Pancreas (tissue), 10 donors: ENCODE measurements around the gene PFDN5. TPM values are rescaled to one million over a fixed set of nuclear protein-coding genes. Genes with fewer than 3 reads are reported as not detected.

ENCODE experiments used
- ATAC-seq, 4 donors: fragments of 200-7000 bp; cut with Tn5 transposase; one replicate each; pipeline versions ENCODE4 v1.8.0 to v1.9.1; 2020; ENCODE audit warnings: mild to moderate bottlenecking in 4 of 4, moderate library complexity in 4 of 4
- DNase-seq, 6 donors: peaks; one replicate each; pipeline ENCODE4 v3.0.0-alpha.2; 2020
- FAIRE-seq: peaks from 2 replicates; lab custom pipeline; 2012; peaks lifted over from hg19 to GRCh38; lab: Jason Lieb, UNC
- H3K27ac ChIP-seq, 4 donors: fragments of 200-600 bp; sonication (generic); 1 replicate in 3 of 4; 2 replicates in 1 of 4; pipeline versions ENCODE4 v1.5.0 to v1.8.0; 2020
- H3K27me3 ChIP-seq, 4 donors: fragments of 200-600 bp; one replicate each; pipeline ENCODE4 v1.8.0; 2021
- H3K36me3 ChIP-seq, 3 donors: fragments of 200-600 bp; sonication (generic) in 1 of 3; one replicate each; pipeline versions ENCODE4 v1.5.0 to v1.8.0; 2020 to 2021
- H3K4me1 ChIP-seq, 3 donors: fragments of 200-600 bp; one replicate each; pipeline ENCODE4 v1.8.0; 2021
- H3K4me3 ChIP-seq, 4 donors: fragments of 200-600 bp; sonication (generic) in 2 of 4; one replicate each; pipeline versions ENCODE4 v1.5.0 to v1.8.0; 2020 to 2021
- H3K9me3 ChIP-seq, 4 donors: fragments of 200-600 bp; one replicate each; pipeline ENCODE4 v1.8.0; 2021
- WGBS, 2 donors: extraction: QIAGEN DNeasy Blood & Tissue Kit; methylation state at CpG; one replicate each; pipeline ENCODE4 v1.1.7; 2013; 5-methylcytosine and 5-hydroxymethylcytosine counted together
- intact Hi-C, 3 donors: fragments of 100-400 bp; cut with DNase I; formaldehyde crosslinking; loops; one replicate each; pipeline versions ENCODE4 v1.11.1 to v1.14.2; 2022
- polyA plus RNA-seq, 2 donors: library from polyadenylated mRNA; stranded (reverse); fragments of 200-250 nt; gene quantifications; one replicate each; pipeline ENCODE4 v1.2.3, GENCODE V29; 2013
- total RNA-seq, 6 donors: library from RNA; stranded (reverse); fragmentation: NEBNext Ultra II Directional in 4 of 6; extraction: Animal tissue kit (Norgen Biotek cat#: 25700) in 4 of 6; gene quantifications; one replicate each; pipeline versions ENCODE4 v1.2.1 to v1.2.4, GENCODE V29; 2021 to 2023
- TF ChIP-seq, protein P1 (sequence below), 4 donors: fragments of 200-600 bp; sonication (generic) in 3 of 4; IDR thresholded peaks; one replicate each; pipeline versions ENCODE4 v1.5.0 to v1.8.0; 2021; ENCODE audit warnings: antibody characterized with exemption in 4 of 4
- donor health status: healthy with polysubstance abuse.
- donor health status: DM: no; HTN: no; CAD: no; lungs with moderate emphysema.
- donor health status: DM: no; HTN: no; CAD: no.
- donor health status: control.
- donor health status: control.
- donor health status: Bipolar disorder and iron deficiency.
- donor health status: DM: yes; HTN: yes; CAD: no.
- donor health status: DM: no; HTN: no; CAD: no.
- donor health status: DM: no; HTN: no; CAD: no.
- donor health status: DM: yes; HTN: yes; CAD: no.

Gene PFDN5
- total and polyA plus RNA-seq, 8 donors: 203 to 875 (median 244) TPM

DNA sequence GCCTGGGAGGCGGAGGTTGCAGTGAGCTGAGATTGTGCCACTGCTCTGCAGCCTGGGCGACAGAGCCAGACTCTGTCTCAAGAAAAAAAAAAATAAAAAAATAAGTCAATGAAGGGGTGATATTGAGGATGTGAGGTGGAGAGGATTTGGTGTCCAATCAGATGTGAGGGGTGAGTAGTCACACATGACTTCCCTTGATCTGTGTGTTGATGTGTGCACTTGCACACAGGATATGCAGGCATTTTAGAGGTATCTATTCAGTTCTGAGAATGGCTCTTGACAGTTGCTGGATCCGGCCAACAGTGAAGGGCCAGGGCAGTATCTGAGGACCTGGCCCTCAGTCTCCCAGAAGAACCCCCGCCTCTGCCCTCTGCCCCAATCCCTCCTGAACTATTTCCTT is 48.6 kb downstream of the PFDN5 start:
- no peak for FAIRE-seq
- no peak for ATAC-seq

DNA sequence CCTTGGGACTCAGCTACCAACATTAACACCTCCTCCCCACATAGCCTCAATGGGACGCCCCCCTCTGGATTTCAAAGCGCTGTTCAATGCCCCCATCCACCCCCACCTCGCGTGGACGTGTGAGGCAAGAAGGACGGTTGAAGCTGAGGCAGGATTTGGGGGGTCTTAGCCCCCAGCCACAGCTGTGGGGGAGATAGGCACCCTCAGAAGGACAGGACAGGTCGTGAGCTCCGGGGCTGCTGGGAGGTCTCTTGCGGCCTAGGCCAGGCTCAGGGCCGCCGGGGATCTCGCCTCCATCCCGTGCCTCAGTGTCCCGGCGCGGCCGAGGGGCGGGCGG is 49.1 kb downstream of the PFDN5 start:
- intact Hi-C loops: no loop called here

More for the DNA sequence above, 48.6 kb downstream of the PFDN5 start:
- H3K4me3 ChIP-seq: no peak overlapping the region
- DNase-seq: no peak
- no peaks in the 10 kb centered on the region for H3K4me1 ChIP-seq
- TF ChIP-seq, protein P1, sequence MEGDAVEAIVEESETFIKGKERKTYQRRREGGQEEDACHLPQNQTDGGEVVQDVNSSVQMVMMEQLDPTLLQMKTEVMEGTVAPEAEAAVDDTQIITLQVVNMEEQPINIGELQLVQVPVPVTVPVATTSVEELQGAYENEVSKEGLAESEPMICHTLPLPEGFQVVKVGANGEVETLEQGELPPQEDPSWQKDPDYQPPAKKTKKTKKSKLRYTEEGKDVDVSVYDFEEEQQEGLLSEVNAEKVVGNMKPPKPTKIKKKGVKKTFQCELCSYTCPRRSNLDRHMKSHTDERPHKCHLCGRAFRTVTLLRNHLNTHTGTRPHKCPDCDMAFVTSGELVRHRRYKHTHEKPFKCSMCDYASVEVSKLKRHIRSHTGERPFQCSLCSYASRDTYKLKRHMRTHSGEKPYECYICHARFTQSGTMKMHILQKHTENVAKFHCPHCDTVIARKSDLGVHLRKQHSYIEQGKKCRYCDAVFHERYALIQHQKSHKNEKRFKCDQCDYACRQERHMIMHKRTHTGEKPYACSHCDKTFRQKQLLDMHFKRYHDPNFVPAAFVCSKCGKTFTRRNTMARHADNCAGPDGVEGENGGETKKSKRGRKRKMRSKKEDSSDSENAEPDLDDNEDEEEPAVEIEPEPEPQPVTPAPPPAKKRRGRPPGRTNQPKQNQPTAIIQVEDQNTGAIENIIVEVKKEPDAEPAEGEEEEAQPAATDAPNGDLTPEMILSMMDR (IDR thresholded peaks at IDR 0.05): no peak
- 94 to 98% methylated on average over 4 of the region's 4 CpGs for WGBS, 2 donors
- H3K27me3 ChIP-seq: no peaks in the 10 kb centered on the region
- no peaks in the 10 kb centered on the region for H3K36me3 ChIP-seq
- no peak overlapping the region for H3K27ac ChIP-seq
- H3K9me3 ChIP-seq: no peaks in the 10 kb centered on the region
- intact Hi-C loops: no loop called here

DNA sequence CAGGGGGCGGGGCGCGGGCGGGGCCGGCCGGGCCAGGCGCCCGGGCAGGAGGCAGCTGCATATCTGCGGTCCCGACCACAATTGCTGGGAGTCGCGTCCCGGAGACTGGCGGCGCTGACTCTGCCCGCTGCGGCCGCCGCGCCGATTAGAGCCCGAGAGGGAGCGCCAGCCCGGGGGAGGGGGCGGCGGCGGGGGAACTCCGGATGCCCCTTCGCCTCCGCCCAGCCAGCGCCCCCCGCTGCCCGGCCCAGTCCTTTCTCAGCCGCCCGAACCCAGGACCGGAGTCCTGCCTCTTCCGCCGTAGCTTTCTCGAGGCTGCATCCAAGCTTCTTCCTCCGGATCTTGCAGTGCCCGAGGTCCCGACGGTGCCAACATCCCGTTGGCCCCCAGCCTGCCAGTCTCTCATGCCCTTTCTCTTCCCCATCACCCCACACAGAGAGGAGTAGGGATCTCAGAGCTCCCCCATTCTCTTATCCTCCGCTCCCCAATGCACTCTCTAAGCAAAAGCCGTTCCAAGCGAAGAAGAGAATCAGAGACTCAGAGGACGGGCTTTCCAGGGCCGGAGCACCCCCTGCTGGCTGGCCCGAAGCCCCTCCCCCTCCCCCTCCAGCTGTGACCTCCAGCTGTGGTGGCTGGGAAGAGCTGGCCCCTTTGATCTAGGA is 49.6 kb downstream of the PFDN5 start:
- H3K27me3 ChIP-seq: no peaks in the 10 kb centered on the region
- intact Hi-C loops: loop anchor here in 1 of 3 donors (5.0 kb wide), 1 partner anchor 162 kb away; the partner anchor contains the start of gene NPFF

More for the DNA sequence above, 49.1 kb downstream of the PFDN5 start:
- ATAC-seq: no peak
- no peaks in the 10 kb centered on the region for H3K36me3 ChIP-seq
- FAIRE-seq: no peak
- no peaks in the 10 kb centered on the region for H3K4me1 ChIP-seq
- peak in 1 of 6 donors; percentile 57 for DNase-seq
- TF ChIP-seq, protein P1 (IDR thresholded peaks at IDR 0.05): no peak
- H3K4me3 ChIP-seq: peak overlapping the region; percentile 48 to 66 (median 58)
- H3K27me3 ChIP-seq: no peaks in the 10 kb centered on the region
- no peak overlapping the region for H3K27ac ChIP-seq
- H3K9me3 ChIP-seq: no peaks in the 10 kb centered on the region
- 7 to 19% methylated on average over 7 to 19 of the region's 19 CpGs for WGBS, 2 donors

DNA sequence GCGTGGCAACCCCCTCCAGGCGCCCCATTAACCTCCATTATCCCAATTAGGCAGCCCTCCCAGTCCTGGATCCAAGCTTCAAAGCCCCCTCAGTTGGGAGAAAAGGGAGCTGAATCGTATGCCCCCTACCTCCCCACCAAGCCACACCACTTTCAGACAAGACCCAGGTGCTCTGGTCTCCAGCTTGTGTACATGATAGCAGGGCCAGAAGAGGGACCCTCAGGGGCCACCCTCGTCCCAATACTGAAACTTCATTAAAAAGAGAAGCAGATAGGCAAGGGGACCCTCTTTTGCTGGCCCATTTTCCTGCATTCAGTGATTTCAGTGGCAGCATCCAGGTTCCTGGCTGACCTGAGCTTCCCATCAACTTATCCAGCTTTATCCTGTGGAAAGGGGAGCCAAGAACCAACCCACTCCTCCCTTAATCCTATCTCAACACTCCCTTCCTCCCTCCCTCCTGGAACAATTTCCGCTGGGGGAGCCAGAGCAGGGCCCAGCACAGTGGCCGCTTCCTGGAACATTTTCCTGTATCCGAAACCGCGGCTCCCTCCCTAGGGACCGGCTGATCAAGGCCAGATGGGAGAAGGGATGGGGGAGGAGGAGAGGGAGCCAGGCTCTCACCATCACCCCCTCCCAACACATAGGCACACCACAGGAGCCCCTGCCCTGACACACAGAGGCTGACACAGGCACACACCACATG is 50.3 kb downstream of the PFDN5 start:
- DNase-seq (no peak), FAIRE-seq (no peak), ATAC-seq (peak in 3 of 4 donors; percentile 4 to 17 (median 4))
- TF ChIP-seq, protein P1 (IDR thresholded peaks at IDR 0.05): no peak
- intact Hi-C loops: loop anchor here in 1 of 3 donors (5.0 kb wide), 1 partner anchor 162 kb away; the partner anchor contains the start of gene NPFF
- Histone ChIP-seq H3K36me3 (no peaks in the 10 kb centered on the region), H3K9me3 (no peaks in the 10 kb centered on the region), H3K4me3 (peak overlapping the region in 1 of 4 donors; percentile 66), H3K27me3 (no peaks in the 10 kb centered on the region), H3K27ac (peak overlapping the region in 2 of 4 donors; percentile 25 to 28), H3K4me1 (no peaks in the 10 kb centered on the region)
- 28 to 37% methylated on average over 10 of the region's 10 CpGs for WGBS, 2 donors

More for the DNA sequence above, 49.6 kb downstream of the PFDN5 start:
- Histone ChIP-seq H3K4me3 (peak overlapping the region; percentile 48 to 66 (median 58)), H3K4me1 (no peaks in the 10 kb centered on the region), H3K27ac (peak overlapping the region in 2 of 4 donors; percentile 25 to 28), H3K9me3 (no peaks in the 10 kb centered on the region), H3K36me3 (no peaks in the 10 kb centered on the region)
- 1% methylated on average over 32 to 50 of the region's 50 CpGs for WGBS, 2 donors
- peak; percentile 62 to 87 (median 74) for DNase-seq
- ATAC-seq: peak; percentile 85 to 96 (median 96)
- FAIRE-seq: no peak
- TF ChIP-seq, protein P1 (IDR thresholded peaks at IDR 0.05): peak; percentile 8 to 47 (median 36)
